KG1 (cell line): ENCODE data around the gene S100A5.

Source experiments
- DNase-seq: peaks from one replicate; lab custom pipeline; 2025; lab: John Stamatoyannopoulos, UW

The S100A5 gene

DNA sequence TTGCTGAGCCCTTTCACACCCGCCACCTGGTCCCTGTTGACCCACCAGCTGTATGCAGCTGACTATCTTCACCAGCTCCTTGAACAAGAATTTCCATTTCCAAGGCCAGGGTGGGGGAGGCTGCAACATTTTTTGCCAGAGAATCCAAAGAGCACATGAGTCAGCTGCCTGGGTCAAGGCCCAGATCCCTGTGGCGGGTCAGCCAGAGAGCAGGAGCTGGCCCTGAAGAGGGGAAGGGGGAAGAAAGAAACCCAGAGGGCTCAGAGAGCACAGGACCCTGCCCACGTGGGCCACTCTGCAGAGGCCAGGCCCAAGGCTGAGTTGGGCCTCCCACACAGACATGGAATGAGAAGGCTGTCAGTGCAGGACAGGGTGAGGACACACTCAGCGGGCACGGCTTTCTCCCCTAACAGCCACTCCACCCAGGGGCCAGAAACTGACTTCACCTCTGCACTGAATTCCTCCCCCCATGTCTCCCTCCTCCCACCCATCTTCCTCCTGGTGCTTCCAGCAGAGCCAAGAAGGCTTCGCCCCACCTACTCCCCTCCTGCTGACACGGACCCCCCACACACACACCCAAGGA is 33.8 kb downstream of the S100A5 start:
- no peak for DNase-seq

DNA sequence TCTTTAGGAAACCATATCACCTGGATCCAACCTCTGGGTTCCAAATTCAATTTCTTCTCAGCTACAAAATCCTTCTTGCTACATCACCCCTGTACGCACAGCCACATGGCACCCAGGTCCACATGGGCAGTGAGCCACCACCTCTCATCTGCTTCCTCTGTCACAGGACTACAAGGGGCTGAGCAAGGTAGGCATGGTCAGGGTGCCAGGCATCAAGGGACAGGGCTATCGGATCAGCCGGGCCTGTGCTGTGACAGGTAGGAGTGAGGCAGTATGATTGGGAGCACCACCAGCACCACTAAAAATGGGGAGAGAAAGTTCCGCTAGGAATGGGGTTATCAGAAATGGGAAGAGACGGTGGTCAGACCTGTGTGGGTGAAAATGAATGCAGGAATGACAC is 34.3 kb downstream of the S100A5 start:
- DNase-seq = no peak

DNA sequence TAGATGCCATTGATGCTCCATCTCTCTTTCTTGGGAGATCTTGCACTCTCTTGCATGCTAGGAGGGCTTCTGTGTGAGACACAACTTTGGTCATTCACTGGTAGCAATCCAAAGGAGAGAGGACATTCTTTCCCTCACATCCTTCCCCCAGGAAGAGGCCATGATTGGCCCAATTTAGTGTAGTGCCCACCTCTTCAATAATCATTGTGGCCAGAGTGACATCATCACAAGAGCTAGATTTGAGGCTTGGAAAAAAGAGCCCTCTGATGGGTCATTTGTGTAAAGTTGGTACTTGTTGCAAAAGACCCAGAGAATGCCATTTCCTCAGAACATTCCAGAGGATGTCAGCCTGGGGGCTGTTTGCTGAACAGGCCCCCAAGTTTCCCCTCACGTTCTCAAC is 35.2 kb downstream of the S100A5 start:
- DNase-seq = no peak

DNA sequence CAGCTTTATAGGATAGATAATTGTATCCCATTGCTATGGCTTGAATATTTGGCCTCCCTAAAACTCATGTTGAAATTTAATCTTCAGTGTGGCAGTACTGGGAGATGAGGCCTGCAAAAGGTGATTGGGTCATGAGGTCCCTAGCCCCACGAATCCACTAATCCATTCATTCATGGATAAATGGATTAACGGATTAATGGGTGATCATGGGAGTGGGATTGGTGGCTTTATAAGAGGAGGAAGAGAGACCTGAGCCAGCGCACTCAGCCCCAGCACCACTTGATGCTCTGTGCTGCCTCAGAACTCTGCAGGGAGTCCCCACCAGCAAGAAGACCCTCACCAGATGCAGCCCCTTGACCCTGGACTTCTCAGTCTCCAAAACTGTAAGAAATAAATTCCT is 37.0 kb downstream of the S100A5 start:
- DNase-seq = no peak

DNA sequence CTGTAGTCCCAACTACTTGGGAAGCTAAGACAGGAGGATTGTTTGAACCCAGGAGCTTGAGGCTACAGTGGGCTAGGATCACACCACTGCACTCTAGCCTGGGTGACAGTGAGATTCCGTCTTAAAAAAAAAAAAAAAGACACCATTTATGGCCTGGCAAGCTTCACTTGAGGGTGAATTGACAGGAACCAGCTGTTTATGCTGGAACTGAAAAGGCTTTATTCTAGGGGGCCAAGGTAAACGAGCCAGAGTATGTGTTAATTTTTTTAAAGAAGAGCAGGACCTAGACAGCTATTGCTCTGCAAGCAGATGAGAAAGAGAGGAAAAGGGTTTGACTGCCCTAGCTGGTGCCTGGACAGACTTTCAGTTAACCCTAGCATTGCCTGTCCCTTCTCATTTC is 42.0 kb downstream of the S100A5 start:
- no peak for DNase-seq

DNA sequence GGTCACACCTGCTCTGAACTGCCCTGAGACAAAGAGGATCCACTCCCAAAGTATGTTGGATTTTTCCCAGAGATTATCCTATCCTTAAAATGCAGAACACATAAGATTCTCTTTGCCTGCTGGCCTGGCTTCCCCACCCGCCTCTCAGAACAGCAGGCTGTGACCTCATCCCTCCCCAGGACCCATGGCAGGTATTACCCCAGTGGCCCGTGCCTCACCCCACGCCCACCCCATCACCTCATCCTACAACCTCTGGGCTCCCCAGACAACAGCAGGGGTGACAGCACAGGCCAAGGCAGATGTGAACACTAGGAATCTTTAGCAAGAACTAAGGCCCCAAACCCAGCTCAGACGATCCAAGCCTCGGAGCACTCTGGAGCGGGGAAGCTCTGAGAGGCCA is 45.2 kb downstream of the S100A5 start:
- DNase-seq = no peak

DNA sequence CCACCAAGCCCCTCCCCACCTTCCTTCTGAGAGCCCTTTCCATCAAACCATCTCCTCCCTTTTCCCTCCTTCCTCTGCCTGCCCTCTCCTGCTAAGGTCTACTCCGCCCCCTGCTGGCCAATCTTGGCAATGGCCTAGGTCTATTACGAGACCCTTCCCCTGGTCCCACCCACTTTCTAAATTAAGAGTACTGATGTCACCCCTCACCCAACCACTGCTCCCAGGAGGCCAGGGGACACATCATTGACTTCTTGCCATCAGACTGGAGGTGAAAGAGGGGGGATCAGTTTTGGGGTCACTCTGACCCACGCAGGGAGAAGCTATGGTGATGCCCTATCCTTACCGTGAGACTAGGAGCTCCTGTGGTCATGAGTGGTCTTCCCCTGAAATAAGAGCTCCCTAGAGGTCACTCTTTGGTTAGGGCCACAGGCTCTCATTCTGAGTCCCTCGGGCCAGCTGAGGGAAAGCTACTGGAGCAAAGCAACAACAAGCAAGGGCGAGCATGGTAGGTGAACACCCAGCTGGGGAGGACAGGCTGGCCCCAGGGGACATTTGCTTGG is 45.7 kb downstream of the S100A5 start:
- peak; percentile 13 for DNase-seq

DNA sequence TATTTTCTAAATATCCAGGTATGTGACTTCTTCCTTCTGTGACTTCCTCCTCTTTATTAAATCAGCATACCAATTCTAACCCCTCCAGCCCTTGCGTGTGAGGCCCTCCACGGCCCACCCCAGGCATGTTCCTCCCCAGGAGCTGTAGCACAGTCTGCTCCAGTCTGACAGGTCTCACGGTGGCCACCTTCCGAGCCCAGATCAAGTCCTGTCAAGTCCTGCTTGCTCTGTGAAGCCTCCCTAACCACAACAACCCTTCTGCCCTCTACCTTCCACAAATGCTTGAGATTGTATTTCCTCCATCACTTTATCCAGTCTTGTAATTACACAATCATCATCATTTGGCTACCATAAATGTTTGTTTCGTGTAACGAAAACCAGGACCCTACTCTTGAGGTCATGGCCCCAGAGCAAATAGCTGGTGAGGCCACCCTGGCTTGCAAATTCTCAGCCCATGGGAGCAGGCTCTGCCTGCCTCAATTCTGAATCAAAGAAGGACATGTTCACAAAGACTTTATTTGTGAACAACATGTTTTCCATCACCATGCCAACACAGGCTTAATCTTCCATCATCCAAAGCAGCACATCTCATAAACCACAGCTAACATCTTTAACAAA is 47.3 kb downstream of the S100A5 start:
- DNase-seq = no peak

DNA sequence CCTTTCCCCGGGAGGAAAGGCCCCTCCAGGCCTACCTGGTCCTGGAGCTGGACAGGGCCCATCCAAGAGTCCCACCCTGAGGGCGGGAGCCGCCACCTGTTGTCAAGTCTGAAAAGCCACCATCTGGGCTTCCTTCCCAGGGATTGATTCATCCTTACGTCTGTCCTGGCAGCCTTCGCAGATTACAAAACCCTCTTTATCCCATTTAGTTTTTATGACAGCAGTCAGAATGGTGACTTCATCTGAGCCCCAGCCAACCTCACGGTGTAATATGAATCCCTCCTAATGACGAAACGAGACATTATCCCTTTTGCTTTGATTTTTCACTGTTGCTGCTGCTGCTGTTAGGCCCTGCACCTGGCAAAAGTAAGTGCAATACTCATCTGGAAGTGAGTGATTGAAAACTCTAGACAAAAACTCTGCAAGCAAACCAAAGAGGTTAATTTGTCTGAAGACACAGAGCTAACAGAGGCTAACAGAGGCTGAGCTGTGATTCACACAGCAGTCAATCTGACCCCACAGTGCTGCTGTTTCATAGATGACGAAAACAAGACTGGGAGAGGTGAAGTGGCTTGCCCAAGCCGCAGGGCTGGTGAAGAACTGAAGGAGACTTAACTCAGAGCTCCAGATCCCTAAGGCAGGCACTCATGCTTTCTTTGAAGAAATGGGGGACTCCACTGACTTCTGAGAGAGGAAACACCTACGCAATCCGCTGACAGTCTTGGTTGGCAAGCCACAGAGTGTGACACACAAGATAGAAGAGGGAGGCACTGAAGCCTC is 50.3 kb downstream of the S100A5 start:
- DNase-seq = no peak

DNA sequence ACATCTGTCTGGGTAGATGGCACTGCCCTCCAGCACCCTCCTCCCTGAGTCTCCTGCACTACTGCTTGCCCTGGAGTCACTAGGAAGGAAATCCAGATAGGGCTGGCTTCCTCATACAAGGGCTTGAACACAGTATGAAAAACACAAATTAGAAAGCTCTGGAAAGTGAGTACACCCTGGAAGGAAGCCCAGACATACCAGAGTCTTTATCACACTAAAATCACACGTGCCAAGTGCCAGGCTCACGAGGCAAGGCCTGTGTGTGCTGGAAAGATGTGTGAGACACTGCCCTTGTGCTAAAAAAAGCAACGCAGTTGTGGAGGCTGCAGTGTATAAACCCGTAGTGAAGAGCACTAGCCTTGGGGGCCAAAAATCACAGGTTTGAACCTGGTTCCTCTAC is 52.0 kb downstream of the S100A5 start:
- no peak for DNase-seq

DNA sequence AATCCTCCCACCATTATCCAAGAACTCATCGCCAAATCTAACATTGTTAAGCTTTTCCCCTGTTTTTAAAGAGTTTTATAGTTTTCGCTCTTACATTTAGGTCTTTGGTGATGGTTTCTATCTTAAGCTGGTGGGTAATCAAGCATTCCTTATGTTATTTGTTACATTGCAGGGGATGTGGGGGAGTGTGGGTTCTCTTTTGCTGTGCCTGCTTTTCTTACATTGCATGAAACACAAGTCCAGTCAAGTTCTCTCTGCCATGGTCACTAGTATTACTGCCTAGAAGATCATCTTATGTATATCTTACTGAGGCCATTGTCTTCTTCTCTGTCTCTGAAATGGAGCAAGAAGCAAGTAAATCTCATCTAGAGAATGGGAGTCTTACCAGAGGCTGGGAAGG is 53.0 kb downstream of the S100A5 start:
- no peak for DNase-seq
